SHP77 treated with DMSO at 0.1 percent for 48 hours (cell line): ENCODE data around the gene HPS1.

Source experiments
- DNase-seq: peaks from one replicate; lab custom pipeline; 2025; lab: John Stamatoyannopoulos, UW

Gene HPS1

GRCh38 chr10:98463976-98464754, 17.4 kb upstream of the HPS1 start:
- DNase-seq: no peak

DNA sequence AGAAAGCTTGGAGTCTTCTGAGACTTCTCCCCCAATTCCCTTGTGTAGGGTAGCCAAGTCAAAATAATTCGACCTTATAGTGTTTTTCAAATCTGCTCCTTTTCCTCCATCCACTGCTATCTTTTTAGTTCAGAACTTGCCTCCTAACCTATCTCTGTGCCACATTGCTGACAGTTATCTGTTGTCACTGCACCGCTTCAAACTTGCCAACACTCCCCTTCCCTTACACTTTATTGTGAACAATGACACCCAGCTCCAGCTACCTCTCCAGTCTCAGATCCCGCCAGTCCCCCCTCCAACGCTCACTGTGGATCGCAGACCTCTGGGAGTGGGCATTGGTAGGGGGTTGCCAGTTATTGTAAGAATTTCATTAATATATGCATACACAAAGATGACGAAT, 16.3 kb upstream of the HPS1 start:
- no peak for DNase-seq

GRCh38 chr10:98461500-98461842, 14.7 kb upstream of the HPS1 start:
- DNase-seq: no peak

- no peak for DNase-seq
Observed at GRCh38 chr10:98460837-98461499, 14.2 kb upstream of the HPS1 start.

GRCh38 chr10:98458809-98459784, 12.4 kb upstream of the HPS1 start:
- DNase-seq: no peak

GRCh38 chr10:98457721-98458120, 11.0 kb upstream of the HPS1 start:
- no peak for DNase-seq

- no peak for DNase-seq
Observed at GRCh38 chr10:98456686-98457482, 10.1 kb upstream of the HPS1 start.

DNA sequence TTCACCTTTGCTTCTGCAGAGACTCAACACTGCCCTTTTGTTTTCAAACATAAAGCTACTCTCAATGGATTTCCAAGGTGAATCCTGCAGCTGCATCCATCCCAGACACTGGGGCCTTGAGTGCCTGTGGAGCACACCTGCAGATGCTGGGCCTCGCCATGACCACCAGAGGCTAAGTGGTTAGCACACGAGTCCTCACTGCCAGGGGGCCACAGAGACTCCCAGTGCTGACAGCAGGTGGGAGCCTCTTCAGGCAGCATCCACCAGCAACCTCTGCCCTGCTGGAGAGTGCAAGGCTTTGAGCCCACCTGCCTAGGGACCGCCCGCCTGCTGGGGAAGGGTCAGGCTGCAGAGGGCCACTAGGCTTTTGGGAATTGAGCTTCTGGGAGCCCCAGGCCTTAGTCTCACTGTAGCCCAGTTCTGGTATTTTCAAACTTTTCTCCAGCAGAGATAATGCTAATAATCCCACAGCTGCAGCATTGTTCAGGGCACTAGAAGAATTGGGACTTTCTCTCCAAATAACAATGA, 9.4 kb upstream of the HPS1 start:
- no peak for DNase-seq

DNA sequence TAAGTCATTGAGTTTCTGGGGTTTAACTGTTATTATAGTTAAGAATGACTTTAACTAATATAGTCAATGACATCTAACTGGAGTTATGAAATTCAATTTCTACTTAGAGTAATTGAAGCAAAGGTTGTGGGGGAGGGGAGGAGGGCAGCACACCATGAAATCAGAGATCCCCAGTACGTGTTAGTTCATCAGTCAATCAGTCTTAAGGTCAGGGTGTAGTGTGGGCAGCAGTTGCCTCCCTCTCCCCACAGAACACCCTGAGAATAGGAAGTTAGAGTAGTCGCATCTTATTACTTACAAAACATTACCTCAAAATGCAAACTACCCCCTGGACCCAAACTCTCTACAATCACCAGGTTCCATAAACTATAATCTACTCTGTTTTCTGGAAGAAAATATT, 7.0 kb upstream of the HPS1 start:
- no peak for DNase-seq

DNA sequence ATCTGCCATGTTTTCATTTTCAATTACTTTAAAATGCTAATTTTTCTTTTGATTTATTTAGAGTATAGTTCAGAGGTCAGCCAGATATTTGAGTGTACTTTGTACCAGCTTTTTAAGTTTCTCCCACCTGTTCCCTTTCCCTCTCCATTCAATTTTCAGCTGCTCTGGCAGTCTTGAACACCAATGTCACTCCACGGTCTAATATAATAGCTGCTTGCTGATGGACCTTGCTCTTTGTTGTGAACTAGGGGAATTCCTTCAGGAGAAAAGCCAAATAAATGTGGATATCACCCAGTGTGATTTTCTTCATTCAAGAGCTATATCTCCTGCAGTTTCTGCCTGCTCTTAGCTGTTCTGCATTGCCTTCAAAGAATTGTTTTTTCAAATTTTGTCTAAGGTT, 3.9 kb upstream of the HPS1 start:
- DNase-seq: no peak

- DNase-seq: no peak
Observed at GRCh38 chr10:98449287-98449686, 2.6 kb upstream of the HPS1 start.

GRCh38 chr10:98446151-98446660, 529 bp downstream of the HPS1 start:
- no peak for DNase-seq

GRCh38 chr10:98445200-98445812, 1.4 kb downstream of the HPS1 start:
- DNase-seq: no peak

DNA sequence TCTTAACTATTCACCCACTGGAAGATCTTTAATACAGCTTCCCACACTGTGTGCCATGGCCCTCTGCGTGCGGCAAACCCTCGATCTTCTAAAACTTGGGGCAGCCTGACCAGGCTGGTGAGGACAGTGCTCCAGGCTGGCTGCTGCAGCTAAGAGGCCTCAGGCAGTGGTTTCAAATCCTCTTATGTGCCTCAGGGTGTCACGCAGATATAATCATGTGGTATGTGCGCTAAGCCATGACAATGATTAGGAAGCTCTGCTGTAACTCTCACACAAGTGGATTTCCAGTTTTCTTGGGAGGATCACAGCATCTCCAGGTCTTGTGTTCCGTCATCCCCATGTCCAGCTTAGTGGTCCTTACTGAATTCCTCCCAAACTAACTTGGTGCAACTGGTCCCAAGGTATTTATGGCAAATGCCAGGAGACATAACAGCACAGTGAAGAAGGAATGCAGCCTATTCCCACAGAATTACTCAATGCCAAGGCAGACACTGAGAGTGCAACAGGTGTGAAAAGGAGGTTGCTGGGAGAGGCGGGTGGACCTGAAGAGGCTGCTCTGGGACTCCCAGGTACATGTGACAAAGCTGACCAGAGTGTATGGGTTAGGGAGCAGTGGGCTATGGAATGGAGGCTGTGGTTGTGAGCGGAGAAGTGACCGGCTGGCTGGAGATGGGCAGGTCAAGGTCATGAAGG, 2.3 kb downstream of the HPS1 start:
- DNase-seq: no peak

DNA sequence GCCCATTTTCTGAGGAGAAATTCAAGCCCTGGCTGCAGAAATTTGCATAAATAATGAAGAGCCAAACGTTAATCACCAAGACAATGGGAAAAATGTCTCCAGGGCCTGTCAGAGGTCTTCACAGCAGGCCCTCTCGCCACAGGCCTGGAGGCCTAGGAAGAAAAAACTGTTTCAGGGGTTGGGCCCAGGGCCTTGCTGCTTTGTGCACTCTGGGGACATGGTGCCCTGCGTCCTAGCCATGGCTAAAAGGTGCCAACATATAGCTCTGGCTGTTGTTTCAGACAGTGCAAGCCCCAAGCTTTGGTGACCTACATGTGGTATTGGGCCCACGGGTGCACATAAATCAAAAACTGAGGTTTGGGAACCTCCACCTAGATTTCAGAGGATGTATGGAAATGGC, 8.0 kb downstream of the HPS1 start:
- no peak for DNase-seq

DNA sequence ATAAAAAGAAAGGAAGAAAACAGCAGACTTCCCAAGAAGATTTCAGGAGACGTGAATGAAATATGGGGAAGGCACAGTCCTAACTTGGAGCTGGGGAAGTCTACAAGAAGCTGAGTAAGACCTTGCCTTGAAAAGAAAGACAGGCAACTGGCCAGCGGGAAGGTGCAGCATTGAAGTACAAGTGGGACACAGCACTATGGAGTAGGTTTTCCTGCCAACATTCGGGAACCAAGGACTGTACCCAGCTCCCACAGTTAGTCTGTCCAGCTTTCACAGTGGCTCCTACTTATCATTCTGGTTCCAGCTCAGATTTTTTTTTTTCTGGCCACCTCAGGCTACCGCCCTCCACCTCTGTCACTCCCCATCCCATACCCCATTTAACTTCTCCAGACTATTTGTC, 10.0 kb downstream of the HPS1 start:
- no peak for DNase-seq

DNA sequence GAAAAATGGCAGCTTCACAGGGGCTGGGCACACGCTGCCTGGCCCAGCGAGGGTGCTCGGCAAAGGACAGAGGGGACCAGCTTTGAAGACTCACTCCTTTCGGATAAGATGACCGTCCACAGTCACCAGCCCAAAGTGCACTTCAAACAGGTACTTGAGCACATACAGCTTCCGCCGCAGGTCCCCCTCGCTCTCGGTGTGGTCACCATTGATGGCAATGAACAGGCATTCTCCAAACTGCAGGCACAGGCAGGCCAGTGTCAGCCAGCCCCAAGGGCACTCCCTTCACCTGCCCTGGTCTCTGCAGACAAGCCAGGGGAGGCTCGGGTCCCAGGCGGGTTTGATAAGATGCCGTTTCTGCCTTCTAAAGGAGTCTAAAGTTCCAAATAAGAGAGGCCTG, 11.6 kb downstream of the HPS1 start:
- no peak for DNase-seq

- DNase-seq: no peak
Observed at GRCh38 chr10:98433881-98434732, 12.6 kb downstream of the HPS1 start.

DNA sequence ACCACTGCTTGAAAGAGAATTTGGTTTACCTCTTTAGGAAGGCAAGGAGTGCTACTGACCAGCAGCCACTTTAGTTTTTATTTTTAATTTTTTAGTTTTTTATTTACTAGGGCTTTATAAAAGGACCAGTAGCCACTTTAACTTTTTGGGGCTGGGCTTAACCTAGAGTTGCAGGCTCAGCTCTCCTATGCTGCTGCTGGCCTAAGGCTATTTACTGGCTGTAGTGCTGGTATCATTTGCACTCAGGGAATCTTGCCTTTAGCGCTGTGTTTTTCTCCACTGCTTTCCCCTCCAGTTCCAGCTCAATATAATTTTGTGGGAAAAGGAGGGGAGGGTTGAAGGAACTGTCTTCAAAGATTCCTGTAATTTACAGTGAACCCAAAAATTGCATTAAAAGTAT, 13.4 kb downstream of the HPS1 start:
- DNase-seq: no peak
